HepG2 (cell line): ENCODE measurements around the gene NOX3. TPM values are rescaled to one million over a fixed set of nuclear protein-coding genes. Genes with fewer than 3 reads are reported as not detected.

ENCODE experiments used
- ATF2 ChIP-seq: sonication (generic); formaldehyde crosslinking; IDR thresholded peaks from 2 replicates; pipeline ENCODE4 v1.4.0; 2020; ENCODE audit warnings: missing genetic modification reagents
- CENPT ChIP-seq: sonication (generic); formaldehyde crosslinking; IDR thresholded peaks from 2 replicates; pipeline ENCODE4 v1.8.0; 2022; ENCODE audit warnings: low read depth, mild to moderate bottlenecking, moderate library complexity, missing genetic modification reagents
- CREB1 ChIP-seq, 2 experiments: fragments of 450-650 bp in 1 of 2; IDR thresholded peaks; 2 replicates each; pipeline ENCODE4 v1.6.1; 2016 to 2017; ENCODE audit warnings: control low read depth in 1 of 2, mild to moderate bottlenecking in 1 of 2, missing compliant biosample characterization in 1 of 2, missing genetic modification characterization in 1 of 2
- EP300 ChIP-seq, 3 experiments: sonication (generic) in 1 of 3; formaldehyde crosslinking in 1 of 3; IDR thresholded peaks; 2 replicates each; pipeline versions ENCODE4 v1.5.1 to v1.6.1; 2011 to 2020; ENCODE audit warnings: low read depth in 2 of 3, low read length in 2 of 3, borderline replicate concordance in 1 of 3, improper control_type of control experiment in 1 of 3, mild to moderate bottlenecking in 1 of 3, missing genetic modification reagents in 1 of 3, moderate library complexity in 1 of 3
- HNRNPL ChIP-seq: fragments of 200-400 bp; formaldehyde crosslinking; IDR thresholded peaks from 2 replicates; pipeline ENCODE4 v1.6.1; 2017; ENCODE audit warnings: mild to moderate bottlenecking, low read depth, low read length
- HNRNPUL1 ChIP-seq: fragments of 200-400 bp; formaldehyde crosslinking; IDR thresholded peaks from 2 replicates; pipeline ENCODE4 v1.6.1; 2017; ENCODE audit warnings: low read depth, mild to moderate bottlenecking, low read length, moderate library complexity
- HOXA5 ChIP-seq: sonication (generic); formaldehyde crosslinking; IDR thresholded peaks from 2 replicates; pipeline ENCODE4 v1.4.0; 2020; ENCODE audit warnings: missing genetic modification reagents
- KAT2B ChIP-seq: fragments of 150-350 bp; IDR thresholded peaks from 2 replicates; pipeline ENCODE4 v1.6.1; 2014; ENCODE audit warnings: low read depth, low read length, borderline replicate concordance
- KDM4B ChIP-seq: sonication (generic); formaldehyde crosslinking; IDR thresholded peaks from 2 replicates; pipeline ENCODE4 v1.4.0; 2020; ENCODE audit warnings: missing genetic modification reagents
- MEIS2 ChIP-seq: sonication (generic); formaldehyde crosslinking; IDR thresholded peaks from 2 replicates; pipeline ENCODE4 v1.9.0; 2021; ENCODE audit warnings: mild to moderate bottlenecking, missing genetic modification reagents
- MTF2 ChIP-seq: sonication (generic); formaldehyde crosslinking; IDR thresholded peaks from 2 replicates; pipeline ENCODE4 v1.5.0; 2020; ENCODE audit warnings: missing genetic modification reagents, borderline replicate concordance
- NCOA5 ChIP-seq: sonication (generic); formaldehyde crosslinking; IDR thresholded peaks from 2 replicates; pipeline ENCODE4 v1.4.0; 2020; ENCODE audit warnings: missing genetic modification reagents
- NR2C2 ChIP-seq: sonication (generic); formaldehyde crosslinking; IDR thresholded peaks from 2 replicates; pipeline ENCODE4 v1.4.0; 2020; ENCODE audit warnings: missing genetic modification reagents, mild to moderate bottlenecking, moderate library complexity, borderline replicate concordance
- PAWR ChIP-seq: sonication (generic); formaldehyde crosslinking; IDR thresholded peaks from 2 replicates; pipeline ENCODE4 v1.4.0; 2020; ENCODE audit warnings: missing genetic modification reagents, mild to moderate bottlenecking, borderline replicate concordance
- RAD51 ChIP-seq: fragments of 450-650 bp; IDR thresholded peaks from 2 replicates; pipeline ENCODE4 v1.6.1; 2016; ENCODE audit warnings: borderline replicate concordance
- RARG ChIP-seq: sonication (generic); formaldehyde crosslinking; IDR thresholded peaks from 2 replicates; pipeline ENCODE4 v1.4.0; 2020; ENCODE audit warnings: low read depth, mild to moderate bottlenecking, missing genetic modification reagents
- SCMH1 ChIP-seq: sonication (generic); formaldehyde crosslinking; IDR thresholded peaks from 2 replicates; pipeline ENCODE4 v1.9.0; 2021; ENCODE audit warnings: missing genetic modification reagents, mild to moderate bottlenecking, borderline replicate concordance
- TOE1 ChIP-seq: sonication (generic); formaldehyde crosslinking; IDR thresholded peaks from 2 replicates; pipeline ENCODE4 v1.4.0; 2020; ENCODE audit warnings: mild to moderate bottlenecking, missing genetic modification reagents
- ZFP62 ChIP-seq: sonication (generic); formaldehyde crosslinking; IDR thresholded peaks from 2 replicates; pipeline ENCODE4 v1.4.0; 2020; ENCODE audit warnings: missing genetic modification reagents
- ZMYM3 ChIP-seq: sonication (generic); formaldehyde crosslinking; IDR thresholded peaks from 2 replicates; pipeline ENCODE4 v1.5.1; 2020; ENCODE audit warnings: mild to moderate bottlenecking, missing genetic modification reagents
- ZNF335 ChIP-seq: sonication (generic); formaldehyde crosslinking; IDR thresholded peaks from 2 replicates; pipeline ENCODE4 v1.4.0; 2020; ENCODE audit warnings: missing genetic modification reagents
- ZNF446 ChIP-seq: sonication (generic); formaldehyde crosslinking; IDR thresholded peaks from 2 replicates; pipeline ENCODE4 v1.5.0; 2020; ENCODE audit warnings: mild to moderate bottlenecking, missing genetic modification reagents
- ZNF652 ChIP-seq: IDR thresholded peaks from 2 replicates; pipeline ENCODE4 v1.6.1; 2016; ENCODE audit warnings: low read depth, borderline replicate concordance
- ZNF7 ChIP-seq: IDR thresholded peaks from 2 replicates; pipeline ENCODE4 v1.6.1; 2016; ENCODE audit warnings: missing biosample characterization, missing genetic modification reagents
- ZSCAN22 ChIP-seq: sonication (generic); formaldehyde crosslinking; IDR thresholded peaks from 2 replicates; pipeline ENCODE4 v1.4.0; 2020; ENCODE audit warnings: mild to moderate bottlenecking, missing genetic modification reagents
- polyA plus RNA-seq, 8 experiments: library from polyadenylated mRNA; depleted of rRNA in 3 of 8; stranded (reverse) in 7 of 8; unstranded in 1 of 8; fragments of >200 nt; fragmentation: Illumina TruSeq in 4 of 8; extraction: Trizol in 4 of 8; gene quantifications; 2 replicates each; pipeline versions ENCODE4 v1.2.1 to v1.2.3, GENCODE V29; 2011 to 2016; ENCODE audit warnings: low read depth in 4 of 8, missing spikeins in 1 of 8, mixed read lengths in 1 of 8; ENCODE audit not compliant: insufficient read depth in 1 of 8
- total RNA-seq, 5 experiments: library from RNA; depleted of rRNA; stranded (reverse); fragments of >200 nt; fragmentation: Illumina TruSeq; extraction: Trizol; gene quantifications; 2 replicates each; pipeline ENCODE4 v1.2.3, GENCODE V29; 2016; ENCODE audit warnings: low read depth in 1 of 5
- TF ChIP-seq, protein P1 (sequence below): sonication (generic); formaldehyde crosslinking; IDR thresholded peaks from 2 replicates; pipeline ENCODE4 v1.4.0; 2020; ENCODE audit warnings: low read depth, mild to moderate bottlenecking, missing genetic modification reagents
- TF ChIP-seq, protein P2 (sequence below): sonication (generic); formaldehyde crosslinking; IDR thresholded peaks from 2 replicates; pipeline ENCODE4 v1.8.0; 2022; ENCODE audit warnings: missing genetic modification reagents, mild to moderate bottlenecking, inconsistent platforms, borderline replicate concordance

NOX3 gene
- total and polyA plus RNA-seq, 2 of the 13 experiments (the other 11 are each of a cell fraction or from before 2014, with no cell fraction given), result 0.09 to 0.18 TPM

DNA sequence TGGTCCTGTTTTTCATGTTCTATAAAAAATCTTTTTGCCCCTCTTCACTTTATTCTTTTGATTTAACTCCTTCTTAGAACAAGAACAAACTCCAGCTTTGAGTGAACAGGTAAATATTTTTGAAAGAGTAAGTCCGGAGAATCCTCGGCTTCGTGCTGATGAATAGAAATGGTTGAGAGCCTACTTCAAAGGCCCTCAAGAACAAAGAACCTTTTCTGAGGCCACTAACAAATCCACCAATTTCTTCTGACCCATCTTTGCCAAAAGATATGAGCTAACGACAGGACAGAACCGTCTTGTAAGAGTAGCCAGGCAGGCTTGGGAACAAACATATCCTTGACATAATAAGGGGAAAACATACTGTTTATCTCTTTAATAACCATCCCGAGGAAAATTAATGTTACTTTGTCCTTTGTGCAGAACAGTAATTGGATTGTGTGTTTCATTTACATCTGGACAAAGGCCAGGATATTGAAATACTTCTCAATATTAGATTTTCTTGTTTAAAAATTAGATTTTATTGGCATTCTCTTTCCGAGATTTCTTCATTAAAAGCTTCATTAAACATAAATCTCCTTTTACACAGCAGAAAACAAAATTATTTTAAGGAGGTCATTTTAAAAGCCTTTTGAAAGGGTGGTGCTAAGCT is 52.9 kb downstream of the NOX3 start (continued):
- TF ChIP-seq ZNF652, result peak; percentile 75; the same call in 1 of the 2 replicates
- TF ChIP-seq ZMYM3 (CRISPR knock-in tag), result no peak
- no peak for TF ChIP-seq TOE1
- no peak for TF ChIP-seq NR2C2 (CRISPR knock-in tag)
- TF ChIP-seq CREB1 (IDR thresholded peaks at IDR 0.05), result no peak
- TF ChIP-seq CREB1 (CRISPR knock-in tag; IDR thresholded peaks at IDR 0.05), result peak; percentile 38; the same call in 1 of the 2 replicates
- TF ChIP-seq PAWR (CRISPR knock-in tag), result no peak
- no peak for TF ChIP-seq HNRNPUL1
- no peak for TF ChIP-seq KDM4B (CRISPR knock-in tag)
- no peak for TF ChIP-seq ZFP62 (CRISPR knock-in tag)
- TF ChIP-seq SCMH1, result no peak
- TF ChIP-seq, protein P1, sequence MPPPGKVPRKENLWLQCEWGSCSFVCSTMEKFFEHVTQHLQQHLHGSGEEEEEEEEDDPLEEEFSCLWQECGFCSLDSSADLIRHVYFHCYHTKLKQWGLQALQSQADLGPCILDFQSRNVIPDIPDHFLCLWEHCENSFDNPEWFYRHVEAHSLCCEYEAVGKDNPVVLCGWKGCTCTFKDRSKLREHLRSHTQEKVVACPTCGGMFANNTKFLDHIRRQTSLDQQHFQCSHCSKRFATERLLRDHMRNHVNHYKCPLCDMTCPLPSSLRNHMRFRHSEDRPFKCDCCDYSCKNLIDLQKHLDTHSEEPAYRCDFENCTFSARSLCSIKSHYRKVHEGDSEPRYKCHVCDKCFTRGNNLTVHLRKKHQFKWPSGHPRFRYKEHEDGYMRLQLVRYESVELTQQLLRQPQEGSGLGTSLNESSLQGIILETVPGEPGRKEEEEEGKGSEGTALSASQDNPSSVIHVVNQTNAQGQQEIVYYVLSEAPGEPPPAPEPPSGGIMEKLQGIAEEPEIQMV (CRISPR knock-in tag), result no peak
- no peak for TF ChIP-seq RARG
- TF ChIP-seq MEIS2, result no peak
- no peak for TF ChIP-seq ZNF7 (CRISPR knock-in tag)
- TF ChIP-seq MTF2, result no peak
- TF ChIP-seq ATF2 (CRISPR knock-in tag), result no peak
- no peak for TF ChIP-seq ZSCAN22 (CRISPR knock-in tag)
- no peak for TF ChIP-seq NCOA5 (CRISPR knock-in tag)
- TF ChIP-seq ZNF335 (CRISPR knock-in tag), result no peak
- TF ChIP-seq ZNF446 (CRISPR knock-in tag), result no peak
- no peak for TF ChIP-seq HNRNPL
- TF ChIP-seq CENPT (CRISPR knock-in tag), result no peak
- TF ChIP-seq, protein P2, sequence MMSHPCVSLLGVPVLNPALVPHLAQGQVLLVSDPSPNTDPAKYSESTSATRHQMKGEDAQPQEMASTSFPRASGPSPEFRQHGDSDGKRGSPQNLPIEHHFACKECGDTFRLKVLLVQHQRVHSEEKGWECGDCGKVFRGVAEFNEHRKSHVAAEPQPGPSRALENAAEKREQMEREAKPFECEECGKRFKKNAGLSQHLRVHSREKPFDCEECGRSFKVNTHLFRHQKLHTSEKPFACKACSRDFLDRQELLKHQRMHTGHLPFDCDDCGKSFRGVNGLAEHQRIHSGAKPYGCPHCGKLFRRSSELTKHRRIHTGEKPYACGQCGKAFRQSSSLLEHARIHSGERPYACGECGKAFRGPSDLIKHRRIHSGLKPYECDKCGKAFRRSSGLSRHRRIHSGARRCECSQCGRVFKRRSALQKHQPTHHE (CRISPR knock-in tag), result no peak
- 0 out of 2 replicates have a peak, but pooled peaks have one; percentile 19 for TF ChIP-seq HOXA5 (CRISPR knock-in tag)
- TF ChIP-seq EP300 (IDR thresholded peaks at IDR 0.05; ENCODE audit: low read depth in 2 of 2, low read length in 2 of 2), result peak in 1 of 2 experiments; percentile 91; a peak in 2 of 4 replicates
- peak; percentile 84 for TF ChIP-seq EP300 (CRISPR knock-in tag; IDR thresholded peaks at IDR 0.05; ENCODE audit: borderline replicate concordance)
- no peak for TF ChIP-seq KAT2B
- no peak for TF ChIP-seq RAD51
